ENCODE results near the gene YPEL5.

The YPEL5 gene

GRCh38 chr2:30193104-30193681 lies 46.4 kb downstream of the YPEL5 start:
- ATAC-seq = no peak
- no peak overlapping the region for H3K27ac Mint-ChIP-seq
- H3K4me3 Mint-ChIP-seq = no peak overlapping the region
- peaks cover 15% of the 10 kb centered on the region for H3K4me1 Mint-ChIP-seq
- no peak for DNase-seq
- no peaks in the 10 kb centered on the region for H3K36me3 Mint-ChIP-seq (ENCODE audit: low read depth)
- no peaks in the 10 kb centered on the region for H3K27me3 Mint-ChIP-seq
- H3K9me3 Mint-ChIP-seq = no peaks in the 10 kb centered on the region

GRCh38 chr2:30194421-30194820 lies 47.6 kb downstream of the YPEL5 start:
- peaks cover 15% of the 10 kb centered on the region for H3K4me1 Mint-ChIP-seq
- H3K4me3 Mint-ChIP-seq = no peak overlapping the region
- no peak overlapping the region for H3K27ac Mint-ChIP-seq
- no peaks in the 10 kb centered on the region for H3K9me3 Mint-ChIP-seq
- no peak for DNase-seq
- no peaks in the 10 kb centered on the region for H3K36me3 Mint-ChIP-seq (ENCODE audit: low read depth)
- no peaks in the 10 kb centered on the region for H3K27me3 Mint-ChIP-seq
- ATAC-seq = no peak

DNA sequence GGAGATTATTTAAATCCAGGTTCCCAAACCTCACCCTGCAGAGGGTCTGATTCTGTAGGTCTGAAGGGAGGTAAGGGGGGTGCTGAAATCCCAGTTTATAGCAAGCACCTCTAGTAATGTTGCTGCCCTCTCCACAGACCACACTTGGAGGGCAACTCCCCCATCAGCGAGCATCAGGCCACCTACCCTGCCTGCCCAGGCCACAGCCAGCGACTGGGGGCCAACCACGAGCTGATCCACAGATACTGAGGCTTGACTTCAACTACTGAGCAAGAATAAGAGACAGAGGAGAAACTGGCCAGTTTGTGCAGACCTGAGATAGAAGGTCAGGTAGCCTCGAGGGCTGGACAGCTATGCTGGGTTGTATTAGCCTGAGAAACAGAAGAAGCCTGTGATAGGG lies 48.2 kb downstream of the YPEL5 start:
- Mint-ChIP-seq H3K27ac (no peak overlapping the region), H3K9me3 (no peaks in the 10 kb centered on the region), H3K4me3 (no peak overlapping the region), H3K27me3 (no peaks in the 10 kb centered on the region), H3K4me1 (peaks cover 15% of the 10 kb centered on the region), H3K36me3 (ENCODE audit: low read depth) (no peaks in the 10 kb centered on the region)
- DNase-seq (no peak), ATAC-seq (no peak)

GRCh38 chr2:30197570-30198192 lies 50.9 kb downstream of the YPEL5 start:
- ATAC-seq = peak; percentile 57
- no peak overlapping the region for H3K4me3 Mint-ChIP-seq
- no peak overlapping the region for H3K27ac Mint-ChIP-seq
- DNase-seq = peak; percentile 14
- no peaks in the 10 kb centered on the region for H3K27me3 Mint-ChIP-seq
- H3K4me1 Mint-ChIP-seq = peaks cover 15% of the 10 kb centered on the region
- no peaks in the 10 kb centered on the region for H3K36me3 Mint-ChIP-seq (ENCODE audit: low read depth)
- no peaks in the 10 kb centered on the region for H3K9me3 Mint-ChIP-seq

DNA sequence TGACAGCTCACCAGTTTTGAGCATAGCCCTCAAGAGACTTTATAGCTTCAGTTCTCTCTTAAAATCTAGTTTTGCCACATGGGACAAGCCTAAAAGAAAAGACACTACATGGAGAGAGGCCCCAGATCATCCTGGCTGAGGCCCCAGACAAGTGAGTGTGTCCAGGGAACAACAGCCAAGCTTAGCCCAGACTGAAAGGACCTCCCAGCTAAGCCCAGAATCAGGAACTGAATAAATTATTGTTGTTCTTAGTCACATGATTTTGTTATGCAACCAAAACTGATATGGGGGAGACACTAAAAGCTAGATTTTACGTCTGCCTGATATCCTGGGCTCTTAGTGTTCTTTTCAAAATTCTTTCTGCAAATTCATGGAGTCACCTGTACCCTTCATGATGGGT lies 55.2 kb downstream of the YPEL5 start:
- H3K4me1 Mint-ChIP-seq = peaks cover 7% of the 10 kb centered on the region
- H3K4me3 Mint-ChIP-seq = no peak overlapping the region
- ATAC-seq (no peak), DNase-seq (no peak)
- H3K27ac Mint-ChIP-seq = no peak overlapping the region
- no peaks in the 10 kb centered on the region for H3K27me3 Mint-ChIP-seq
- H3K36me3 Mint-ChIP-seq (ENCODE audit: low read depth) = no peaks in the 10 kb centered on the region
- no peaks in the 10 kb centered on the region for H3K9me3 Mint-ChIP-seq

DNA sequence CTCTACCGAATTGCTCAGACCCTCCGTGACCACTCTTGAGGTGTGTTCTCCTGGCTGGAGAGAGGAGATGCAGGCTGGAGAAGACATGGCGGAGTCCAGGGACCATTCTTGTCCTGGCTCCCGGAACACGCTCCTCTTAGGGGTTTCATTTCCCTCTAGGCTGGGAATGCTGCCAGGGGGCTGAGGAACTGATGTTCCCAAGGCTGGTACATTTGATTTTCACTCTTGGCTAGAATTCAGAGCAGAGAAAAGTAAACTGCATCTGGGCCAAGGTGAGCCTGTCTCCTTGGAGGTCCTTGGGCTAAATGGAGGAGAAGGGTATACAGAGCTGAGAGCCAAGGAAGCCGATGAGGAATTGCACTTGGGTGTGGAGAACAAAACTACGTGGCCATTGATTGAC lies 56.3 kb downstream of the YPEL5 start:
- no peaks in the 10 kb centered on the region for H3K4me1 Mint-ChIP-seq
- H3K36me3 Mint-ChIP-seq (ENCODE audit: low read depth) = no peaks in the 10 kb centered on the region
- H3K9me3 Mint-ChIP-seq = no peaks in the 10 kb centered on the region
- no peaks in the 10 kb centered on the region for H3K27me3 Mint-ChIP-seq
- no peak overlapping the region for H3K27ac Mint-ChIP-seq
- ATAC-seq (no peak), DNase-seq (no peak)
- no peak overlapping the region for H3K4me3 Mint-ChIP-seq

DNA sequence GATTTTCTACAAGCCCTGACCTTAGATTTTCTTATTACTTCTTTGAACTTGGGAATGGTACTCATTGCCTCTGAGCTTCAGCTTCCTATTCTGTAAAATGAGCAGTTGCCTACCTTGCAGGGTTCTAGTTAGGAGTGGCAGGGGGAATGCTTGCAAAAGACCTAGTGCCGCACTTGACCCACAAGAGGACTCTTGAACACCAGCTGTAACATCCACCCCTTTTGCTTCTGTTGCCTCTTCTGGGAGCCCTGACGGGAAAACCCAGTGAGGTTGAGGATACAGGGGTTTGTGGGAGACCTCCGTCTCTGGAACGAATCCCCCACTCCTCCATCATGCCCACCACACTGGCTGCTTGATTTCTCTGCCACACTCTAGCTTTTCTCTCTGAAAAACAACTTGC lies 57.5 kb downstream of the YPEL5 start:
- H3K27ac Mint-ChIP-seq = no peak overlapping the region
- H3K36me3 Mint-ChIP-seq (ENCODE audit: low read depth) = no peaks in the 10 kb centered on the region
- no peaks in the 10 kb centered on the region for H3K27me3 Mint-ChIP-seq
- no peaks in the 10 kb centered on the region for H3K9me3 Mint-ChIP-seq
- H3K4me1 Mint-ChIP-seq = peaks cover 10% of the 10 kb centered on the region
- H3K4me3 Mint-ChIP-seq = no peak overlapping the region
- no peak for ATAC-seq
- DNase-seq = no peak

DNA sequence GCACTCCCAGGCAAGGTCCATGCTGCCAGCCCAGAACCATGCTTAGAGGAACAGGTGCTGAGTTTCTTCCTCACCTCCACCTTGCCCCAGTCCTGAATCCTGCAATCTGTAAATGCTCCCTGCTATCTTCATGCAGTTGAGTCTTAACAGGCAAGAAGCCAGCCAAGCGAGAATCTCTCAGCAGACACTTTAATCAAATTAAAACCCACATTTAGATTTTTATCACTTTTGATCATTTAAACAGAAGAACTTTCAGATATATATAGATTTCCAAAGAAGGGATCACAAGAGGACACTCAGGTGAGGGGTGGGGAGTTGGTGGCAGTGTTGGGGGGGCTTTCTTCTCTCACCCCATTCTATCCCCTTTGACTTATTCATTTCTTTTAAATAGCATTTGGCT lies 58.6 kb downstream of the YPEL5 start:
- Mint-ChIP-seq H3K9me3 (no peaks in the 10 kb centered on the region), H3K4me3 (no peak overlapping the region), H3K36me3 (ENCODE audit: low read depth) (no peaks in the 10 kb centered on the region), H3K4me1 (peaks cover 16% of the 10 kb centered on the region), H3K27me3 (no peaks in the 10 kb centered on the region), H3K27ac (no peak overlapping the region)
- DNase-seq (no peak), ATAC-seq (no peak)

DNA sequence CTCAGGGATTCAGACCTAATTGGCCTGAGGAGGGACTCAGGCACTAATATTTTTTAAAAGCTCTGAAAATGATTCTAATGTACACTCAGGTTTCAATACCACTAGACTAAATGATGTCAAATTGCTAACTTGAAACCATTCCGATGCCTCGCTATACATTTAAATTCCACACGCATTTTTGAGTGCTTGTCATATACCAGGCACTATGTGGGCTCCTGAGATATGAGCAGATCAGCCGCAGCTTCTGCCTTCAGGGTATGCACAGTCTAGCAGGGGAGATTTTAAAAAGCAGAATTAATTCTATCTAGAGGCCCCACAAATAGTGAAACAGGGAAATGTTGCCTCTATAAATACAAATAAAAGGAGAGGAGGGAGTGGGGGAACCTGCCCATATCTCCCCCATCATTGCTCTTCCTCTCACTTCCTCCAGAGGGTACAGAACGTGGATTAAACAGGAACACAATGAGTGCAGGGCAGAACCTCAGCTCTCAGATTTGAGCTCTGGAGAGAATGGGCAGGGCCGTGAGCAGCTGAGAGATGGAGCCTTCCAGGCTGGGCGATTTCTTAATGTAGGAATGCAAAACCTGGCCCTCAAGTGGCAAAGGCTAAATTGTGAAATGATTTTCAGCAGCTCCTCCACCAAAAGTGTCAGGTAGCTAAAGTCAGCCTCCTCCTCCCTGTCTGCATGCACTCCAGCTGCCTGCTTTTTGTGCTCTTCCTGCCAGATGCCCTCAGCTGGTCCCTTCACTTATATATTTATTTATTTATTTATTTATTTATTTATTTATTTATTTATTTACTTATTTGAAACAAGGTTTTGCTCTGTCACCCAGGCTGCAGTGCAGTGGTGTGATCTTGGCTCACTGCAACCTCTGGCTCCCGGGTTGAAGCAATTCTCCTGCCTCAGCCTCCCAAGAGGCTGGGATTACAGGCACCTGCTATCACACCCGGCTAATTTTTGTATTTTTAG lies 59.9 kb downstream of the YPEL5 start:
- no peak for ATAC-seq
- H3K4me1 Mint-ChIP-seq = peaks cover 16% of the 10 kb centered on the region

GRCh38 chr2:30208453-30208852 lies 61.6 kb downstream of the YPEL5 start:
- H3K4me1 Mint-ChIP-seq = peaks cover 16% of the 10 kb centered on the region
- H3K9me3 Mint-ChIP-seq = no peaks in the 10 kb centered on the region
- peak; percentile 52 for ATAC-seq
- H3K36me3 Mint-ChIP-seq (ENCODE audit: low read depth) = no peaks in the 10 kb centered on the region
- no peaks in the 10 kb centered on the region for H3K27me3 Mint-ChIP-seq
- no peak overlapping the region for H3K4me3 Mint-ChIP-seq
- H3K27ac Mint-ChIP-seq = peak overlapping the region; percentile 46
- peak; percentile 34 for DNase-seq

More for the DNA sequence above, 59.9 kb downstream of the YPEL5 start:
- no peak overlapping the region for H3K27ac Mint-ChIP-seq
- no peaks in the 10 kb centered on the region for H3K27me3 Mint-ChIP-seq
- DNase-seq = no peak
- H3K9me3 Mint-ChIP-seq = no peaks in the 10 kb centered on the region
- H3K4me3 Mint-ChIP-seq = no peak overlapping the region
- no peaks in the 10 kb centered on the region for H3K36me3 Mint-ChIP-seq (ENCODE audit: low read depth)

GRCh38 chr2:30209227-30209626 lies 62.4 kb downstream of the YPEL5 start:
- peaks cover 16% of the 10 kb centered on the region for H3K4me1 Mint-ChIP-seq
- DNase-seq = no peak
- H3K9me3 Mint-ChIP-seq = no peaks in the 10 kb centered on the region
- H3K27me3 Mint-ChIP-seq = no peaks in the 10 kb centered on the region
- ATAC-seq = no peak
- peak overlapping the region; percentile 18 for H3K27ac Mint-ChIP-seq
- H3K4me3 Mint-ChIP-seq = no peak overlapping the region
- H3K36me3 Mint-ChIP-seq (ENCODE audit: low read depth) = no peaks in the 10 kb centered on the region
